ENCODE results near the gene YRDC.
A peak's percentile ranks its signal among the peaks of the same experiment; 100 is the strongest.

Gene YRDC

DNA sequence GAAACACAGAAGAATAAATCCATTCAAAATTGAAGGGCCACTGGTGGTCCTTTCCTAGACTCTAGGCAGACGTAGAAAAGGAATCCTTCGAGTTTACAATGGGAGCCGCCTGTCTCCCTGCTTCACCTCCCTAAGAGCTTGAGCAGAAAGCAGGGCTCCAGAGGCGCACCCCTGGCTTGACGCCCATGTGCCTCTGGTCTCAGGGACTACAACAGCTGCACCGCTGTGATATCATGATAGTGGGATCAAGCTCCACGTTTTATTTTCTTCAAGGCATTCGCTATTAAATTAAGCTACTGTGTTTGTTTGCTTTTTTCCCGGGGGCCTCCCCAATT lies 821 bp downstream of the YRDC start:
- peak overlapping the region; percentile 99 for H3K27ac ChIP-seq
- H3K36me3 ChIP-seq = peaks cover 52% of the 10 kb centered on the region
- H3K27me3 ChIP-seq = no peaks in the 10 kb centered on the region
- peaks cover 65% of the 10 kb centered on the region for H4K20me1 ChIP-seq
- H3K4me3 ChIP-seq = peak overlapping the region; percentile 100
- peak overlapping the region; percentile 99 for H3K9ac ChIP-seq
- TF ChIP-seq Cebpa-rat (IDR thresholded peaks at IDR 0.05) = no peak
- no peaks in the 10 kb centered on the region for H3K9me3 ChIP-seq
- H3K4me2 ChIP-seq = peak overlapping the region; percentile 72
- peaks cover 24% of the 10 kb centered on the region for H3K4me1 ChIP-seq

DNA sequence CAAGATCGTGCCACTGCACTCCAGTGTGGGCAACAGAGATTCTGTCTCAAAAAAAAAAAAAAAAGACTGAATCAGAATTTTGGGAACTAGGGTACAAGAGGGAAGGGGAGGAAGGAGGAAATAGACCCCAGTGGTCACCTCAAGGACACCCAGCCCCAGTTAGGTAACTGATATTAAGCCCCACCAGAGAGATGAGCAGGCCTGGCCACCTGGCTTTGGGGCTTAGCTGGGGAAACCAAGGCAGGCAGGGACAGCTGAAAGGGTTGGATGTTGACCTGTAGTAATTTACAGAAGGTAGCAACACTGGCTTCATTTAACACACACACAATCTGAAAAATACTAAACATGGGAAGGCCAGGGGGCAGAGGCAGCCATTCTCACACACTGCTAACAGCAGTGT lies 5.6 kb downstream of the YRDC start:
- peaks cover 87% of the 10 kb centered on the region for H4K20me1 ChIP-seq
- no peak overlapping the region for H3K9ac ChIP-seq
- H3K9me3 ChIP-seq = no peaks in the 10 kb centered on the region
- H3K27ac ChIP-seq = no peak overlapping the region
- H3K4me1 ChIP-seq = peaks cover 13% of the 10 kb centered on the region
- no peak overlapping the region for H3K4me2 ChIP-seq
- no peak overlapping the region for H3K4me3 ChIP-seq
- TF ChIP-seq Cebpa-rat (IDR thresholded peaks at IDR 0.05) = no peak
- no peaks in the 10 kb centered on the region for H3K27me3 ChIP-seq
- H3K36me3 ChIP-seq = peaks cover 95% of the 10 kb centered on the region

DNA sequence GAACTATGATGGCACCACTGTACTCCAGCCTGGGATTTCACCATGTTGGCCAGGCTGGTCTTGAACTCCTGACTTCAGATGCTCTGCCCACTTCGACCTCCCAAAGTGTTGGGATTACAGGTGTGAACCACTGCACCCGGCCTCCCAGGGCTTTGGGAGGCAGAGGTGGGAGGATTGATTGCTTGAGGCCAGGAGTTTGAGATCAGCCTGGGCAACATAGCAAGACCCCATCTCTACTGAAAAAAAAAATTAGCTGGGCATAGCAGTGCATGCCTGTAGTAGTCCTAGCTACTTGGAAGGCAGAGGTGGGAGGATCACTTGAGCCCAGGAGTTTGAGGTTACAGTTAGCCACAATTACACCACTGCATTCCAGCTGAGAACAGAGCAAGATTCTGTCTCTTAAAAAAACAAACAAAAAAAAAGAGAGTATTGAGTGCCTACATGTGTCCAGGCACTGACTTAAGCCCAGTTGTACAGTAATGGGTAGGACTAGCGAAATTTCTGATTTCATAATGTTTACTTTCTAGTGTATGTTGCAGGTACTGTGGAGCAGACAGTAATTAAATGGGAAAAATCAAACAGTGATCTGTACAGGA lies 10.2 kb downstream of the YRDC start:
- no peak for TF ChIP-seq Cebpa-rat (IDR thresholded peaks at IDR 0.05)
- H3K9ac ChIP-seq = no peak overlapping the region
- no peak overlapping the region for H3K27ac ChIP-seq
- peaks cover 73% of the 10 kb centered on the region for H3K36me3 ChIP-seq
- H3K27me3 ChIP-seq = no peaks in the 10 kb centered on the region
- peaks cover 62% of the 10 kb centered on the region for H4K20me1 ChIP-seq
- peaks cover 18% of the 10 kb centered on the region for H3K4me1 ChIP-seq
- H3K9me3 ChIP-seq = no peaks in the 10 kb centered on the region
- no peak overlapping the region for H3K4me3 ChIP-seq
- no peak overlapping the region for H3K4me2 ChIP-seq

DNA sequence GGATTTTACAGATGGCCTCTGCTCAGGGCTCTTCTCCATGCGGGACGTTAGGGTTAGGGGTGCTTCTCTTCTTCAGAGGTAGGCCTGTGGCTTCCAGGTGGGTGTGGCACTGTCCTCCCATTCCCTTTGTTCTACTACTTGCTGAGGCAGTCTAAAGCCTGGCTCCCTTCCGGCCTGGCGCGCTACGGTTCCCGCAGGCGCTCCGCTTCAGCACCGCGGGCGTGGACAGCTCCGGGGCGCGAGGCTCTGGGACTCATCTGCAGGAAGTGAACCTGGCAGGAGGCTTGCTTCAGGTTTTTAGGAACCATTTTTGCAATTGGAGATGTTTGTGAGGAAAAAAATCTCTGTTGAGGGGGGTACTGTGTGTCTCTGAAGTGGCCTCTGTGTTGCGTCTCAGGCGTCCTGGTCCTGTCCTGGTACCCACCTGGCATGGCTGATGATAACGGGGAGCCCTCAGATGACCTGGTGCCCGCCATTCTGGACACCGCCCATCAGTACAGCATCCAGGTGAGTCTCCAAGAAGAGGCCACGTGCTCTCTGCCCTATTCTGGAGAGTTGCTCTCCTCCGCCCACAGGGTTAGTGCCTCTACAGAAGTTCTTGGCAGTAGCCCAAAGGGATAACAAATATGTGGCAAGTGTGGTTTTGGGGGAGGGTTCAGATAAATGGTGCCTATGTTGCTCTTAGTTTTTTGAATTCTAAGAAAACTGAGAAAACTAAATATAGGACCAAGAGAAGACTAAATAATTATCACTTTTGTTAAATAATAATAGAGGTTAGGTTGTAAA lies 12.5 kb downstream of the YRDC start:
- Histone ChIP-seq H3K4me3 (peak overlapping the region; percentile 90), H3K4me2 (peak overlapping the region; percentile 93), H3K27me3 (no peaks in the 10 kb centered on the region), H4K20me1 (peaks cover 39% of the 10 kb centered on the region), H3K4me1 (peaks cover 20% of the 10 kb centered on the region), H3K27ac (no peak overlapping the region), H3K9me3 (no peaks in the 10 kb centered on the region), H3K36me3 (peaks cover 50% of the 10 kb centered on the region), H3K9ac (peak overlapping the region; percentile 95)
- no peak for TF ChIP-seq Cebpa-rat (IDR thresholded peaks at IDR 0.05)

DNA sequence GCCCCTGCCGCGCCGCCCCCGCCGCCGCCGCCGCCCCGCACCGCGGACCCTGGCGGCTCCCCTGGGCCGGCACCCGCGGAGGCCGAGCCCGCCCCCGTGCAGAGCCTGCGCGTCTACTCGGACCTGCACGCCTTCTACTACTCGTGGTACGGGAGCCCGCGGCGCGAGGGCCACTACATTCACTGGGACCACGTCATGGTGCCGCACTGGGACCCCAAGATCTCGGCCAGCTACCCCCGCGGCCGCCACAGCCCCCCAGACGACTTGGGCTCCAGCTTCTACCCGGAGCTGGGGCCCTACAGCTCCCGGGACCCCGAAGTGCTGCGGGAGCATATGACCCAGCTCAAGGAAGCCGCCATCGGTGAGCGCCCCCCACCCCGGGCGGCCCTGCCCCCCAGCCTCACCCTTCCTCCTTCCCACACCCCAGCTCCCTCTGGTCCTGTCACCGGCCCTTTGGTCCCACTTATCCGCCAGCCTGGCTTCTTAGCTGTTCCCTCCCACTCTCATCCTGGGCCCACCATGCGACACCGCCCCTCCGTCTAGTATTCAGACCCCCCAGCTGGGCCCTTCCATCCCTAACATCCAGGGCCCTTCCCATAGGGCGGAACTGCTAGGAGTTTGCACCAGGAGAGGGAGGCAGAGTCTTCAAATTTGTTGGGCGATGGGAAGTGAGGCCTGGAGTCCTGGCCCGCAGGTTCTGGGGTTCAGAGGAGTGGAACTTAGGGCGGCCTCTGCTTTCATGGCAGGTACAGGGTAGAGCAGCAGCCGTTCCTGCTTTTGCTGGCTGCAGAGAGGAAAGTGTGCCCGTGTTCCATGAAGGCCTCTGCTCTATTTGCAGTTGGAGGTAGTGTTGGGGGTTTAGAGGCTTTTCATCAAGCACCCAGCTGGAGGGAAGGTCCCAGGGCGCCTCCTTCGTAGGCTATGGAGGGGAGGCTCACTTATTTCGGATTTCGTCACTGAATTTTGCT lies 13.4 kb downstream of the YRDC start:
- Histone ChIP-seq H3K36me3 (peaks cover 41% of the 10 kb centered on the region), H3K4me2 (peak overlapping the region; percentile 93), H3K9ac (peak overlapping the region; percentile 95), H3K27ac (peak overlapping the region; percentile 96), H3K27me3 (no peaks in the 10 kb centered on the region), H3K4me3 (peak overlapping the region; percentile 90), H4K20me1 (peaks cover 30% of the 10 kb centered on the region), H3K4me1 (peaks cover 20% of the 10 kb centered on the region), H3K9me3 (no peaks in the 10 kb centered on the region)
- no peak for TF ChIP-seq Cebpa-rat (IDR thresholded peaks at IDR 0.05)

DNA sequence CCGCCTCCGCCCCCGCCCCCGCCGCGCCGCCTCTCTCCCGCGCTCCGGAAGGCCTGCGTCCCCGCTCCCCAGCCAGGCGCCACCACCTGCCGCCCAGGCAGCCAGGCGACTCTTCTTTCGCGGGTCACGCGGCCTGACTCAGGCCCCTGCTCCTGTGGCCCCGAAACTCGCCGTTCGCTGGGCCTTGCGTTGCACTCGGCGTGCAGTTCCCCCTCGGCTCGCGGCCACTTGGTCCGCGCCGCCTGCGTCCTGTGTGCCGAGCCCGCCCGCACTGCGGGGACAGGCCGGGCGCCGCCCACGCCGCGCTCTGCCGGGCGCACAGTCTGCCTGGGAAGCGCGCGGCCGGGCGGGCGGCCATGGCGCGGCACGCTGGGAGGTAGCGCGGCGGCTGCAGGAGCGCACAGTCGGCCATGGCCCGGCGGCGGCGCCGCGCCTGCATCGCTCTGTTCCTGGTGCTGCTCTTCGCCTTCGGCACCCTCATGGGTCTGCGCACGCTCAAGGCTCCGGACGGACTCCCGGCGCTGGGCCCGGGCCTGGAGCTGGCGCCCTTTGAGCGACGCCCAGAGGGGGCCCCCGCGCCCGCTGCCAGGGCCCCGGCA lies 14.1 kb downstream of the YRDC start, which contains the start of gene MANEAL:
Gene MANEAL (plus strand): TSS at position 75 of the 599 bp plus-strand sequence. CDS start 336 bp downstream, at position 411.
- Histone ChIP-seq H3K9me3 (no peaks in the 10 kb centered on the region), H3K27ac (peak within 1 kb of the TSS; percentile 96), H3K36me3 (peaks cover 34% of the 10 kb centered on the region), H3K9ac (peak within 1 kb of the TSS; percentile 95), H3K4me3 (peak within 1 kb of the TSS; percentile 90), H4K20me1 (peaks cover 22% of the 10 kb centered on the region), H3K4me2 (peak within 1 kb of the TSS; percentile 93), H3K4me1 (peaks cover 20% of the 10 kb centered on the region), H3K27me3 (no peaks in the 10 kb centered on the region)
- TF ChIP-seq Cebpa-rat (IDR thresholded peaks at IDR 0.05) = no peak

DNA sequence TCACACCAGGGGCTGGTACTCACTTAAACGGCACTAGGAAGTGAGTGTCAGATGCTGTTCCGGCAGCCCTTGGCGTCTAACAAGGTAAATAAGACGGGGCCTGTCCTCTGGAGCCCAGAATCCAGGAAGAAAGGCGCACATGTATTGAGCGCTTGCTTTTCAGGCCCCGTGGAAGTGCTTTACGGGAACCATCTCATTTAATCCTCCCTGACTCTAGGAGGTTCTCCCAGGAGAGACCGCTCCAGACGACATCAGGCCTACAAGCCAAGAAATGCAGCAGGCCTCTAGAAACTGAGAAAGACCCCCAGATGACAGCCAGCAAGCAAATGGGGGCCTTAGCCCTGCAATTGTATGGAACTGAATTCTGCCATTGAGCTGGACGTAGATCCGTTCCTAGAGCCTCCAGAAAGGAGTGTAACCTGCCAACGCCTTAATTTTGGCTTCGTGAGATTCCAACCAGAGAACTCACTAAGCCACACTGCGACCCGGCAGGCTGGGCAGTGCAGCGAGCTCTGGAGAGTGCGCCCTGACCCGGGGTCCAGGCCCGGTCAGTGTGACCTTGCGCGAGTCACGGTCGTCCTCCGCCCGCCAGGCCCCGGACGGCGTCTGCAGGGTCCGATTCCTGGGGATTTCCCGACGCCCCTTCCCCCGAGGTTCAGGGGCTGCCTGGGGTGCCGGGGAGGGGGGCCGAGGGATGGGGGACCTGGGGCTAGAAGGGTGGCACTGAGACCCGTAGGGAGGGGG lies 14.9 kb downstream of the YRDC start:
- no peak for TF ChIP-seq Cebpa-rat (IDR thresholded peaks at IDR 0.05)
- Histone ChIP-seq H3K9me3 (no peaks in the 10 kb centered on the region), H3K9ac (peak overlapping the region; percentile 95), H3K4me2 (peak overlapping the region; percentile 76), H3K27ac (peak overlapping the region; percentile 68), H4K20me1 (peaks cover 21% of the 10 kb centered on the region), H3K36me3 (peaks cover 26% of the 10 kb centered on the region), H3K4me1 (peaks cover 20% of the 10 kb centered on the region), H3K4me3 (peak overlapping the region; percentile 90), H3K27me3 (no peaks in the 10 kb centered on the region)

DNA sequence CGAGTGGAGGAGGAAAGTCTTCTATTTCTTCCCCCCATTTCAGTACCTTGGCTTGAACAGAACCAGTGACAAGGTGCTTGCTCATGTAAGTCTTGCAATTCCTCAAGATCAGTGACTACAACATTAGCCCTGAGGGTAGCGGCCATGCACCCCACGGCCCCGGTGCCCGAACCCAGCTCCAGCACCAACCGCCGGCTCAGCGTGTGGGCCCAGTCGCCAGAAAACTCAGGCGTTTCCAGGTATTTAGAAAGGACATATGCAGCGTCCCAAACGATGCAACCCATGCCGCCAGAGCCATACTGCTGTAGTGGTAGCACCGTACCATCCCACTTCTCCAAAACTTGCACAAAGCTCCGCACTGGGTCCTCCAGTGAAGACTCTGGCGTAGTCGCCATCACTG lies 25.5 kb downstream of the YRDC start:
- H3K27me3 ChIP-seq = no peaks in the 10 kb centered on the region
- no peaks in the 10 kb centered on the region for H3K9me3 ChIP-seq

DNA sequence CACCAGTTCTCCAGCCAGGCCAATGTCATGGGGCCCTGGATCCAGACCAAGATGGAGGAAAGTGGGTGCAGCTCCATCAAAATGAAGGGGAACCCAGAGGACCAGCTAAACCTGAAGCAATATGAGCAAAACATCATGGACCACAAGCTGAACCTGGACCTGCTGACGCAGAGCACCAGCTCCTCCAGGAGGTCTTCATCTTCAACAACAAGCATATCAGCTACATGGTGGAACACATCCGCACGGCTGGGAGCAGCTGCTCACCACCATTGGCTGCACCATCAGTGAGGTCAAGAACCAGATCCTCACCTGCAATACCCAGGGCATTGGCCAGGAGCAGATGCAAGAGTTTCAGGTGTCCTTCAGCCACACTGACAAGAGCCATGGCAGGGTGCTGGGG lies 29.4 kb downstream of the YRDC start:
- Histone ChIP-seq H3K27ac (no peak overlapping the region), H3K4me1 (peaks cover 34% of the 10 kb centered on the region), H3K4me3 (no peak overlapping the region), H3K9me3 (no peaks in the 10 kb centered on the region), H3K27me3 (no peaks in the 10 kb centered on the region), H3K4me2 (no peak overlapping the region), H4K20me1 (no peaks in the 10 kb centered on the region), H3K9ac (no peak overlapping the region), H3K36me3 (no peaks in the 10 kb centered on the region)
- TF ChIP-seq Cebpa-rat (IDR thresholded peaks at IDR 0.05) = no peak

More for the DNA sequence above, 25.5 kb downstream of the YRDC start:
- Histone ChIP-seq H4K20me1 (no peaks in the 10 kb centered on the region), H3K4me2 (no peak overlapping the region), H3K36me3 (no peaks in the 10 kb centered on the region), H3K27ac (no peak overlapping the region), H3K4me1 (peaks cover 13% of the 10 kb centered on the region), H3K9ac (no peak overlapping the region), H3K4me3 (no peak overlapping the region)
- no peak for TF ChIP-seq Cebpa-rat (IDR thresholded peaks at IDR 0.05)

Data from BLaER1 (cell line).